Stimulated activated CD8-positive, alpha-beta memory T cell treated with anti-CD3 and anti-CD28 coated beads, Interleukin-4, amount 100 ng/mL, for 4 hours (primary cell): Measurements from ENCODE around the gene RGS7.
"Not testable (repeated sequence)": the region's sequence is repeated elsewhere in the genome, so short reads cannot be mapped to it uniquely, and the experiment has no call there.

Experiments
- DNase-seq, 2 donors: peaks; one replicate each; pipeline ENCODE4 v3.0.0-alpha.2; 2020; ENCODE audit warnings: low read depth in 2 of 2, low spot score in 1 of 2

The RGS7 gene

GRCh38 chr1:241332037-241332409, 25.0 kb downstream of the RGS7 start:
- DNase-seq: no peak

GRCh38 chr1:241331328-241332036, 25.5 kb downstream of the RGS7 start:
- DNase-seq: no peak

DNA sequence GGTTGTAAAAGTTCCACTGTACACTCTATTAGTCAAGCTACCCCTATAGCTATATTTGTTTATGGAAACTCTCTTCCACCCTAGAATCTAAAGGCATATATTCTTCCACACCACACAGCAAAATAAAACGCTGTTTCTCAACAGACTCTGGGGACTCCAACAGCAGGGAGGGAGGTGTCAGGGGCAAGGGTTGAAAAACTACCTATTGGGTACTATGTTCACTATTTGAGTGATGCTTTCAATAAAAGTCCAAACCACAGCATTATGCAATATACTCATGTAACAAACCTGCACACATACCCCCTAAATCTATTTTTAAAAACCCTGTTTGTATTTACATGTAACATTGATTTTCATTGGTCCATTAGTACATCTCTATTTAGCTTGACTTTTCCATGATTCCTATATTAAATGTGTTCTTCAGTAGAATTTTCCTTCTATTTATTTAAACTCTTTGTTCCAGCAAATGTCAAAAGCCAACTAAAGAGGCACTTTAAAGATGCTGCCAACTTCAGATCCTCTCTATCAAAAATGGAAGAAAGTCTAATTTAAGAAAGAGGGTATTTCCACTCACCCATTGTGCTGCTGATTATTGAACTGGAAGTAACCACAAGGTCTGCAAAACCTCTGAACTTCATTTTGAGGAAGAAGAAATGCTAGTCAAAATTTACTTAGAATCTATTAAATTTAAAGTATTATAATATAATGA, 26.2 kb downstream of the RGS7 start:
- no peak for DNase-seq

DNA sequence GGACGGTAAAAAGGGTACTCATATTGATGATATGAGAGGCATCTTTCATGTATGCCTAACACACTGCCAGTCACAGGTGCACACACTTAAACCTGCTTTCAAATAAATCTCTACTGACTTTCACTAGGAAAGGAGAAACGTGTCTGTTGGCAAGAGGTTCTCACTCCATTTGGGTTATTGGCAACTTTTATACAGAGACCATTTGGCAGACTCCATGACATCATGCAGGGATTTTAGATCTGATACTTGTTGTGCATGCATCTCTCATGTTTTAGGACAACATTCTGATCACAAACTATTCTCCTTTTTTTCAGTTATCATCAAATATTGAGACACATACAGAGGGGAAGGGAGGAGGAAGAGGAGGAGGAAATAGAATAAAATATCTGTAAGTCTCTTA, 31.5 kb downstream of the RGS7 start:
- no peak for DNase-seq

GRCh38 chr1:241323514-241324195, 33.4 kb downstream of the RGS7 start:
- DNase-seq: no peak

DNA sequence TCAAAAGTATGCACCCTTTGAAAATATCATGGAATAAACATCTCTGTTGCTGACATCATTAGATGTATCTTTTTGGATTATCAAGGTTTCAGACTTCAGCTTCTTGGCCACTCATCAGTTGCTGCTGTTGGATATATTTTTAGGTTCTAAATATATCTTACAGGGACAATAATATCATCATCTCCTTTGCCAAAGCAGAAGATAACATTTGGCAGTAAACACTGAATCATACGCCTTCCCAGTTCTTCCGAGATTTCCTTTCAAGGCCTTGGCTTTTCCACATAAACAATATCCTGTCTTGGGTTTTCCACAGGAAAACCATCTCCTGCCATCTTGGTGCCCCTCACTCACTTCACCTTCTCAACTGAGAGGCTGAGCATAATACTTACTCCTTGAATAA, 39.3 kb downstream of the RGS7 start:
- no peak for DNase-seq

DNA sequence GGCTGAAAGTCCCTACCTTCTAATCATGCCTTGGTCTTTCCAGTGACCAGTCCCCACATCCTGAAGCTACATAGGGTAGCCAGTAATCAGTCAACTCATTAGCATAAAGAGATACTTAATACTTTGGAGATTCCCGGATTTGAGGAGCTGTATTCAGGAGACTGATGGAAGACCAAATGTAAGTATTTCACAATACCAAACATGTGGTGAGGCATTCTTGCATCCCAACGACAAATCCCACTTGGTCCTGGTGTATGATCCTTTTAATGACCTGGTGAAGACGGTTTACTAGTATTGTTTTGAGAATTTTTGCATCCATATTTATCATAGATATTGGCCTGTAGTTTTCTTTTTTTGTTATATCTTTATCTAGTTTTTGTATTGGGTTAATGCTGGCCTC, 40.6 kb downstream of the RGS7 start:
- DNase-seq: no peak

DNA sequence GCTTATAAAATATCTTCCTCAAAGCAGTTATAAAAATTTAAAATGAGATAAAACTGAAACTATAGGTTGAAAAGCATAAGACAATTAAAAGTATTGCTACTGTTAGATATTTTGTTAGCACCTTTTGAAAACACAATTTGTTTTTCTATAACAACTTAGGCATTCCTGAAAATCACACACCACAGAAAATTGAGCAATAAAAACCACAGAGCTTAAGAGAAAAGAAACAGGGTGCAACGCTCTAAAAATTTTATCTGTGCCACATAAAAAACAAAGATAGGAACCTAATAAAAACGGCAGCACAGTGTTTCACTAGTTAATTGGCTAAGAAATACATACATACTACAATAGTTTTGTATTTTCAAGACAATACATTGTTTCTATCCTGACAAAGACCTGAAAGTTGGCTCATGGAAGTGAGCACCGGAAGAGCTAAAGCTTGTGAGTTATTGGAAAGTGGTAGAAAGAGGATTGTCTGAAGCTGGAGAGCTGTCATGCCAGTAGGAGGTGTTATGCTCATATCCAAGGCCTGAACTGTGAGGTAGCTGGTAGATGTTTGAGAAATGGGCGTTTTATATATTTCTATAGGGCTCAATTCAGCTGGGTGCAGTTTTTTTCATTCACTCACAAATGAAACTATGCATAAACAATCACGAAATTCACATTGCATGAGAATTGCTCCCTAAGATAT, 45.8 kb downstream of the RGS7 start:
- no peak for DNase-seq

GRCh38 chr1:241310451-241310850, 46.6 kb downstream of the RGS7 start:
- DNase-seq: no peak

DNA sequence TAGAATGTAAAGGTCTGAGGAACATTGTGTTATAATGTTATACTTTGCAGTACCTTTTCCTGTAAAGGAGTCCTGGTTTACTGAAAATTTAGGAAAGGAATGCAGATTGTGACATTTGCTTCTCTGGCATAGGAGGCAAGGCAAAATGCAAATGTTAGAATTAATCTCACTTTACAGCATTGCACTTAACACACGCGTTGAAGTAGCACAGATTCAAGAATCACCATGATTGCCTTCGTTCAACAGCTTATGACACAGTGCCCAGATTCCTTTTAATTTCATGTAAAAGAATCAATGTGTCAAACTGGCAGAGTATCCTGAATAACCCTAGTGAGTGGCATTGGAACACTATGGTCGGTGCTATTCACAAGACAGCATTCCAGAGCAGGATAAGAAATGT, 47.4 kb downstream of the RGS7 start:
- no peak for DNase-seq

GRCh38 chr1:241308471-241308870, 48.5 kb downstream of the RGS7 start:
- DNase-seq: no peak

- DNase-seq: no peak
Observed at GRCh38 chr1:241308011-241308410, 49.0 kb downstream of the RGS7 start.

DNA sequence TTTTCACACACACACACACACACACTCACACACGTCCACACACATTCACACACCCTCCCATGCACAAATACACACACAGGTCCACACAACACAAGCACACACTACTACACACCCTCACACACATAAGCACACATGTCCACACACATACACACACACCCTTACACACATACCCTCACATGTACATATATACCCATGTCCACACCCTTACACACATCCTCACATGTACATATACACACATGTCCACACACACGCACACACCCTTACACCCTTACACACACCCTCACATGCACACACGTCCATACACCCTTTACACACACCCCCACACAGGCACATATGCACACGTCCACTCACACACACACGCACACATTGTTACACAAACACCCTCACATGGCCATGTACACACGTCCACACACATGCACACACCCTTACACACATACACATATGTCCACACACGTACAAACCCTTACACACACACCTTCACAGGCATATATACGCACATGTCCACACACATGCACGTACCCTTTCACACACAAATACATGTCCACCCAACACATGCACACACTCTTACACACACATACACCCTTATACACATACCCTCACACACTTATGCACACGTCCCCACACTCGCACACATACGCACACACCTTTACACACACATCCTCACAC, 50.7 kb downstream of the RGS7 start:
- DNase-seq: no peak

DNA sequence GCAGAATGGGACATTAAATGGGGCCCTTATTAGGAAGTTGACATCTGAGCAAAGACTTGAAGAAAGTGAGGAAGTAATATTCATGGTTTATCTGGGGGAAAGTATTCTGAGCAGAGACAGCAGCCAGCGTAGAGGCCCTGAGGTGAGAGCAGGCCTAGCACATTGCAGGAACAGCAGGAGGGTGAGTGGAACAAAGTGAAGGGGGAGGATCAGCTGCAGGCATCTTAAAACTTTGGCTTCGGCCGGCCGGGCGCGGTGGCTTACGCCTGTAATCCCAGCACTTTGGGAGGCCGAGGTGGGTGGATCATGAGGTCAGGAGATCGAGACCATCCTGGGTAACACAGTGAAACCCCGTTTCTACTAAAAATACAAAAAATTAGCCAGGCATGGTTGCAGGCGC, 55.0 kb downstream of the RGS7 start:
- not testable (repeated sequence) for DNase-seq

DNA sequence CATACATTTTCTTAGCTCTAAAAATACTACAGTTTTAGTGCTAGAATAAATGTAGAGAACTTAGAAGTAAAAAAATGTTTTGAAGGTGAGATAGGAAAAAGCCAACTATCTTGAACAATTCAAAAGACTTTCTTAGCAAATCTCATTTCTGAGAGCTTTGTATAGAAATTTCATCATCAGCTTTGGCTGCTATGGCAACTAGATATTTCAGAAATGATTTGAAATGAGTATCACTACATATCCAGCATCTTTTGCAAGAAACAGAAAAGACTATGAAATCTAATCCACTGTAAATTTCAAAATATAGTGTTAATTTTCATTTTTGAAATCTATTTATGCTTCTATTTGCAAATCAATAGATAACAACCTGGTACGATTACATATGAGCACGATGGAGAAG, 57.7 kb downstream of the RGS7 start:
- no peak for DNase-seq

- no peak for DNase-seq
Observed at GRCh38 chr1:241292973-241293372, 64.0 kb downstream of the RGS7 start.

GRCh38 chr1:241291548-241291947, 65.5 kb downstream of the RGS7 start:
- not testable (repeated sequence) for DNase-seq

- no peak for DNase-seq
Observed at GRCh38 chr1:241286486-241286885, 70.5 kb downstream of the RGS7 start.

- no peak for DNase-seq
Observed at GRCh38 chr1:241276391-241276790, 80.6 kb downstream of the RGS7 start.

DNA sequence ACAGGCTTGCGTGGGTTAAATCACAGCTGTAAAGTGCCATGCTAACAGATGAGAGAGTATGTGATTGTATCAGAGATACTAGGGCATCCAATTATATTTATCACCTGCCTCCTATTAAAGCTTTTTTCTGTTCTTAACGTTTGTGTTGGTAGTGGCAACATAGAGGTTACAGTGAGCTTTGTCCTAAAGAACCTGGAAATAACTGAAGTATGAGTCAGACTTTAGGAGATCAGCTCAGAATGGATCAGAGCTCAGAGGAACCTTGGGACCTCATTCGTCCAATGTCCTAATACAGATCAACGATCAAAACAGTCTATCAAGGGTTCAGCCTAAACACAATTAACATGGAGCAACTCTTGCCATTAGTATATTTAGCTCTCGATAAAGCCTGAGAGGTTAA, 81.0 kb downstream of the RGS7 start:
- DNase-seq: no peak

GRCh38 chr1:241275226-241275625, 81.8 kb downstream of the RGS7 start:
- no peak for DNase-seq
